ENCODE data around the gene SLC46A2.

DNA sequence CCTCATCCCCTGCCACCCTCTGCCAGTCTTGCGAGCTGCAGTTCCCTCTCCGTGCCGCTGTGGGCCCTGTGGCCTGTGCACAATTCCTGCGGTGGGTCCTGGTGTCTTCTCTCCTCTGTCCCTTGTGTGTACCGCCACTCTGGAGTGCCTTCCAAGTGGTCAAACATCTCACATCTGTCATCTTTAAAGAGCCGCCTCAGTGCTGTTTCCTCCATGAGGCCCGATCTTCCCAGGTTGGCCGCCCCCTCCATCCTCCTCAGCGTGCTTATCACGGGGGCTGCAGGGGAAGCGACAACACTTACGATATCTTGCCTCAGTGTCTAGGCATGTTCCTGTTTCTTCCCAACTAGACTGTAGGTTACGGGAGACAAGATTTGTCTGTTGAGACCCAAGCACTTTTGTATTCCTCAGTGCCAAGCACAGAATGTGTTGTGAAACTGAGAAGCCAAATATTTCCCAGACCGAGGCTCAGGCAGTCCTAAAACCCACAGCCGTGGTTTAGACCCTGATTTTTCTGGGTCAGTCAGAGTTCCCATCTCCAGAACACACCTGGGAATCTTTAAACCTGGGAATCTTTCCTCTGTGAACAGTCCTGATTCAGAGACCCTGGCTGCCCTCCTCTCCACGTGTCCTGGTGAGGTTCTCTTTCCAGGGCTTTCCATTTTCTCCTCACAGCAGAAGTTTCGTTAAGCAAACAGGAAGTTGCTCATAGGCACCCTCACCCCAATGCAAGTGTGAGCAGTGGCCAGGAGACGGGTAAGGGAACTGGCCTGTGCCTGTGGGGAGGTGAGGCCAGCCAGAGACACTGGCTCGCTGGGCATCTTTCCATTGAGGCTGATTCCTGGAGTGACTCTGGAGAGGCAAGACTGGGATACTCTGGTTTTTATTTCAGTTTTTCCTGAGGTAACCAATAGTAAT, 28.8 kb downstream of the SLC46A2 start:
- no peak for TF ChIP-seq EP300 (conservative IDR thresholded peaks at IDR 0.05; ENCODE audit: poor library complexity, severe bottlenecking)
- no peak for TF ChIP-seq EZH2 (IDR thresholded peaks at IDR 0.05; ENCODE audit: borderline replicate concordance, insufficient read depth, low read length, poor library complexity, severe bottlenecking)
- TF ChIP-seq, protein P1, sequence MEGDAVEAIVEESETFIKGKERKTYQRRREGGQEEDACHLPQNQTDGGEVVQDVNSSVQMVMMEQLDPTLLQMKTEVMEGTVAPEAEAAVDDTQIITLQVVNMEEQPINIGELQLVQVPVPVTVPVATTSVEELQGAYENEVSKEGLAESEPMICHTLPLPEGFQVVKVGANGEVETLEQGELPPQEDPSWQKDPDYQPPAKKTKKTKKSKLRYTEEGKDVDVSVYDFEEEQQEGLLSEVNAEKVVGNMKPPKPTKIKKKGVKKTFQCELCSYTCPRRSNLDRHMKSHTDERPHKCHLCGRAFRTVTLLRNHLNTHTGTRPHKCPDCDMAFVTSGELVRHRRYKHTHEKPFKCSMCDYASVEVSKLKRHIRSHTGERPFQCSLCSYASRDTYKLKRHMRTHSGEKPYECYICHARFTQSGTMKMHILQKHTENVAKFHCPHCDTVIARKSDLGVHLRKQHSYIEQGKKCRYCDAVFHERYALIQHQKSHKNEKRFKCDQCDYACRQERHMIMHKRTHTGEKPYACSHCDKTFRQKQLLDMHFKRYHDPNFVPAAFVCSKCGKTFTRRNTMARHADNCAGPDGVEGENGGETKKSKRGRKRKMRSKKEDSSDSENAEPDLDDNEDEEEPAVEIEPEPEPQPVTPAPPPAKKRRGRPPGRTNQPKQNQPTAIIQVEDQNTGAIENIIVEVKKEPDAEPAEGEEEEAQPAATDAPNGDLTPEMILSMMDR (IDR thresholded peaks at IDR 0.05; ENCODE audit: poor library complexity, severe bottlenecking), result no peak
- TF ChIP-seq, protein P2, sequence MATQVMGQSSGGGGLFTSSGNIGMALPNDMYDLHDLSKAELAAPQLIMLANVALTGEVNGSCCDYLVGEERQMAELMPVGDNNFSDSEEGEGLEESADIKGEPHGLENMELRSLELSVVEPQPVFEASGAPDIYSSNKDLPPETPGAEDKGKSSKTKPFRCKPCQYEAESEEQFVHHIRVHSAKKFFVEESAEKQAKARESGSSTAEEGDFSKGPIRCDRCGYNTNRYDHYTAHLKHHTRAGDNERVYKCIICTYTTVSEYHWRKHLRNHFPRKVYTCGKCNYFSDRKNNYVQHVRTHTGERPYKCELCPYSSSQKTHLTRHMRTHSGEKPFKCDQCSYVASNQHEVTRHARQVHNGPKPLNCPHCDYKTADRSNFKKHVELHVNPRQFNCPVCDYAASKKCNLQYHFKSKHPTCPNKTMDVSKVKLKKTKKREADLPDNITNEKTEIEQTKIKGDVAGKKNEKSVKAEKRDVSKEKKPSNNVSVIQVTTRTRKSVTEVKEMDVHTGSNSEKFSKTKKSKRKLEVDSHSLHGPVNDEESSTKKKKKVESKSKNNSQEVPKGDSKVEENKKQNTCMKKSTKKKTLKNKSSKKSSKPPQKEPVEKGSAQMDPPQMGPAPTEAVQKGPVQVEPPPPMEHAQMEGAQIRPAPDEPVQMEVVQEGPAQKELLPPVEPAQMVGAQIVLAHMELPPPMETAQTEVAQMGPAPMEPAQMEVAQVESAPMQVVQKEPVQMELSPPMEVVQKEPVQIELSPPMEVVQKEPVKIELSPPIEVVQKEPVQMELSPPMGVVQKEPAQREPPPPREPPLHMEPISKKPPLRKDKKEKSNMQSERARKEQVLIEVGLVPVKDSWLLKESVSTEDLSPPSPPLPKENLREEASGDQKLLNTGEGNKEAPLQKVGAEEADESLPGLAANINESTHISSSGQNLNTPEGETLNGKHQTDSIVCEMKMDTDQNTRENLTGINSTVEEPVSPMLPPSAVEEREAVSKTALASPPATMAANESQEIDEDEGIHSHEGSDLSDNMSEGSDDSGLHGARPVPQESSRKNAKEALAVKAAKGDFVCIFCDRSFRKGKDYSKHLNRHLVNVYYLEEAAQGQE (IDR thresholded peaks at IDR 0.05; ENCODE audit: borderline replicate concordance), result no peak
- no peak for TF ChIP-seq POLR2AphosphoS5 (IDR thresholded peaks at IDR 0.05)
- TF ChIP-seq TAF1 (IDR thresholded peaks at IDR 0.05; ENCODE audit: low read depth), result no peak
- no peak for TF ChIP-seq MXI1 (conservative IDR thresholded peaks at IDR 0.05; ENCODE audit: poor library complexity, severe bottlenecking)
- no peak for TF ChIP-seq RAD21 (conservative IDR thresholded peaks at IDR 0.05)

Data from neural cell (in vitro differentiated cells).